H1 (cell line): ENCODE data around the gene SCYL3. TPM values are rescaled to one million over a fixed set of nuclear protein-coding genes. Genes with fewer than 3 reads are reported as not detected.

Experiments used
- CTCF ChIA-PET: fragments of 300-600 bp; sonication (Branson Sonifier 250); formaldehyde crosslinking; loops from one replicate; lab custom pipeline; 2021; ENCODE audit not compliant: partially characterized antibody; lab: Charles Lee
- POLR2A ChIA-PET: fragments of 300-600 bp; sonication (Branson Sonifier 250); formaldehyde crosslinking; loops from one replicate; lab custom pipeline; 2021; ENCODE audit warnings: inconsistent platforms; ENCODE audit not compliant: partially characterized antibody; lab: Charles Lee
- DNase-seq, 2 experiments: peaks; one replicate each; pipeline versions ENCODE4 v3.0.0 to v3.0.0-alpha.2; 2010 to 2022; ENCODE audit warnings: low spot score in 2 of 2, low read depth in 1 of 2, mixed read lengths in 1 of 2
- FAIRE-seq: peaks from 2 replicates; lab custom pipeline; 2011; peaks lifted over from hg19 to GRCh38; lab: Jason Lieb, UNC
- H2AFZ ChIP-seq: 2 replicates; pipeline ENCODE4 v1.8.1; 2012; ENCODE audit warnings: low read length, inconsistent platforms
- H2AK5ac ChIP-seq: 2 replicates; pipeline ENCODE4 v1.6.1; 2013; ENCODE audit warnings: low read depth, low read length
- H2BK120ac ChIP-seq: replicated peaks from 2 replicates; pipeline ENCODE3; 2013; ENCODE audit warnings: low read depth, low read length, inconsistent platforms
- H2BK12ac ChIP-seq: 2 replicates; pipeline ENCODE4 v1.6.1; 2013; ENCODE audit warnings: low read depth, low read length
- H2BK15ac ChIP-seq: 2 replicates; pipeline ENCODE4 v1.6.1; 2013; ENCODE audit warnings: low read length
- H2BK20ac ChIP-seq: 2 replicates; pipeline ENCODE4 v1.6.1; 2013; ENCODE audit warnings: low read length
- H2BK5ac ChIP-seq: 2 replicates; pipeline ENCODE4 v1.6.1; 2013; ENCODE audit warnings: low read depth, low read length
- H3K14ac ChIP-seq: 2 replicates; pipeline ENCODE4 v1.6.1; 2013; ENCODE audit warnings: inconsistent platforms; ENCODE audit not compliant: insufficient read length
- H3K18ac ChIP-seq: 2 replicates; pipeline ENCODE4 v1.6.1; 2013; ENCODE audit warnings: low read length; ENCODE audit errors: extremely low read depth
- H3K23ac ChIP-seq: 2 replicates; pipeline ENCODE4 v1.6.1; 2013; ENCODE audit warnings: inconsistent platforms; ENCODE audit not compliant: insufficient read length
- H3K23me2 ChIP-seq: 2 replicates; pipeline ENCODE4 v1.6.1; 2013; ENCODE audit warnings: low read depth, low read length
- H3K27ac ChIP-seq: 2 replicates; pipeline ENCODE4 v1.6.1; 2011; ENCODE audit warnings: low read depth, low read length, inconsistent platforms
- H3K27me3 ChIP-seq, 4 experiments: replicated peaks in 1 of 4; 1 replicate in 1 of 4; 2 replicates in 3 of 4; pipeline versions ENCODE4 v1.6.1 to v1.8.1; 2011 to 2013; ENCODE audit warnings: low read length in 3 of 4, mild to moderate bottlenecking in 3 of 4, inconsistent platforms in 2 of 4, mixed read lengths in 2 of 4, moderate library complexity in 1 of 4; ENCODE audit not compliant: control insufficient read depth in 3 of 4, insufficient read depth in 3 of 4; ENCODE audit errors: extremely low read depth in 1 of 4
- H3K36me3 ChIP-seq, 4 experiments: 2 replicates each; pipeline versions ENCODE4 v1.6.1 to v1.8.1; 2011 to 2013; ENCODE audit warnings: mild to moderate bottlenecking in 4 of 4, low read length in 3 of 4, moderate library complexity in 2 of 4, control low read depth in 1 of 4, inconsistent platforms in 1 of 4; ENCODE audit not compliant: insufficient read depth in 4 of 4, control insufficient read depth in 2 of 4
- H3K4ac ChIP-seq: replicated peaks from 2 replicates; pipeline ENCODE3; 2013; ENCODE audit warnings: low read length, low read depth, mixed read lengths, inconsistent platforms; ENCODE audit not compliant: insufficient read length
- H3K4me1 ChIP-seq, 4 experiments: replicated peaks in 1 of 4; 1 replicate in 1 of 4; 2 replicates in 3 of 4; pipeline versions ENCODE4 v1.6.1 to v1.8.1; 2011 to 2013; ENCODE audit warnings: low read length in 3 of 4, inconsistent platforms in 2 of 4, mixed read lengths in 1 of 4; ENCODE audit not compliant: insufficient read depth in 4 of 4, control insufficient read depth in 3 of 4
- H3K4me2 ChIP-seq, 2 experiments: 2 replicates each; pipeline versions ENCODE4 v1.6.1 to v1.8.1; 2011 to 2013; ENCODE audit warnings: low read depth in 2 of 2, low read length in 2 of 2, control low read depth in 1 of 2, inconsistent platforms in 1 of 2, mild to moderate bottlenecking in 1 of 2; ENCODE audit not compliant: insufficient read depth in 1 of 2
- H3K4me3 ChIP-seq, 4 experiments: fragments of 200-600, 300-600 bp in 1 of 4; sonication (generic), shearing (Covaris generic), sonication (Bioruptor Twin) in 1 of 4; 2 replicates each; pipeline versions ENCODE4 v1.5.1 to v1.8.1; 2011 to 2016; ENCODE audit warnings: low read length in 4 of 4, low read depth in 3 of 4, control low read depth in 2 of 4, inconsistent platforms in 2 of 4, mild to moderate bottlenecking in 2 of 4, mixed read lengths in 1 of 4, moderate library complexity in 1 of 4; ENCODE audit not compliant: insufficient read depth in 2 of 4; ENCODE audit errors: extremely low read depth in 1 of 4
- H3K56ac ChIP-seq: replicated peaks from 2 replicates; pipeline ENCODE3; 2013; ENCODE audit warnings: low read depth, mild to moderate bottlenecking, mixed read lengths, low read length, inconsistent platforms; ENCODE audit not compliant: insufficient read length
- H3K79me1 ChIP-seq: 2 replicates; pipeline ENCODE4 v1.6.1; 2013; ENCODE audit warnings: low read depth, low read length, control low read depth
- H3K79me2 ChIP-seq, 2 experiments: 2 replicates each; pipeline versions ENCODE4 v1.6.1 to v1.8.1; 2012 to 2013; ENCODE audit warnings: low read length in 2 of 2, mild to moderate bottlenecking in 2 of 2, inconsistent platforms in 1 of 2; ENCODE audit not compliant: insufficient read depth in 2 of 2, control insufficient read depth in 1 of 2
- H3K9ac ChIP-seq, 4 experiments: replicated peaks in 1 of 4; 1 replicate in 1 of 4; 2 replicates in 3 of 4; pipeline versions ENCODE4 v1.6.1 to v1.8.1; 2011 to 2013; ENCODE audit warnings: low read depth in 3 of 4, low read length in 3 of 4, control low read depth in 2 of 4, mild to moderate bottlenecking in 2 of 4, moderate library complexity in 2 of 4, inconsistent platforms in 1 of 4; ENCODE audit errors: extremely low read depth in 1 of 4
- H3K9me3 ChIP-seq, 2 experiments: 2 replicates each; pipeline versions ENCODE4 v1.6.1 to v1.8.1; 2012 to 2013; ENCODE audit warnings: mild to moderate bottlenecking in 2 of 2, moderate library complexity in 2 of 2, control low read depth in 1 of 2, inconsistent platforms in 1 of 2, low read depth in 1 of 2, low read length in 1 of 2, mixed read lengths in 1 of 2; ENCODE audit not compliant: insufficient read depth in 2 of 2
- H4K20me1 ChIP-seq, 2 experiments: replicated peaks in 1 of 2; 2 replicates each; pipeline versions ENCODE3 to v1.8.1; 2011 to 2013; ENCODE audit warnings: inconsistent platforms in 2 of 2, low read length in 2 of 2, mild to moderate bottlenecking in 1 of 2; ENCODE audit not compliant: insufficient read depth in 2 of 2, control insufficient read depth in 1 of 2
- H4K5ac ChIP-seq: 2 replicates; pipeline ENCODE4 v1.6.1; 2013; ENCODE audit warnings: low read length, low read depth, mixed read lengths, inconsistent platforms; ENCODE audit not compliant: insufficient read length
- H4K8ac ChIP-seq: 2 replicates; pipeline ENCODE4 v1.8.0; 2013; ENCODE audit warnings: mild to moderate bottlenecking, moderate library complexity, low read length, inconsistent platforms; ENCODE audit not compliant: insufficient read depth; ENCODE audit errors: extremely low read depth
- H4K91ac ChIP-seq: replicated peaks from 2 replicates; pipeline ENCODE3; 2013; ENCODE audit warnings: low read length, mixed read lengths, inconsistent platforms; ENCODE audit not compliant: insufficient read length
- ASH2L ChIP-seq: fragments of 200-600, 300-600 bp; sonication (generic); IDR thresholded peaks from one replicate; pipeline ENCODE4 v1.7.1; 2017; ENCODE audit warnings: low read length
- WGBS, 2 experiments: shearing (Covaris generic) in 1 of 2; methylation state at CpG; one replicate each; pipeline versions ENCODE4 v1.1.6 to v1.1.7; 2013 to 2015; ENCODE audit warnings: low lambda C conversion rate in 2 of 2, mixed read lengths in 2 of 2, inconsistent platforms in 1 of 2, low coverage in 1 of 2, missing lambda C conversion rate in 1 of 2; ENCODE audit not compliant: insufficient replicate concordance in 2 of 2, insufficient coverage in 1 of 2, insufficient read length in 1 of 2; ENCODE audit errors: extremely low coverage in 1 of 2, missing lambda C conversion rate in 1 of 2; 5-methylcytosine and 5-hydroxymethylcytosine counted together
- polyA plus RNA-seq, 7 experiments: library from polyadenylated mRNA; depleted of rRNA in 3 of 7; stranded (reverse) in 5 of 7; unstranded in 2 of 7; fragments of >200 nt in 5 of 7; fragments of 200-250 nt in 2 of 7; gene quantifications; 1 replicate in 5 of 7; 2 replicates in 1 of 7; 4 replicates in 1 of 7; pipeline versions ENCODE4 v1.2.1 to v1.2.3, GENCODE V29; 2011 to 2013; ENCODE audit warnings: missing spikeins in 2 of 7, mixed read lengths in 2 of 7
- total RNA-seq: library from RNA; stranded (reverse); fragmentation: NEBNext Ultra II Directional; extraction: Animal tissue kit (Norgen Biotek cat#: 25700); gene quantifications from 2 replicates; pipeline ENCODE4 v1.2.1, GENCODE V29; 2021

The SCYL3 gene
- total and polyA plus RNA-seq, 2 of the 8 experiments (the other 6 are each of a cell fraction or from before 2014, with no cell fraction given): 2.7 to 5.3 TPM

DNA sequence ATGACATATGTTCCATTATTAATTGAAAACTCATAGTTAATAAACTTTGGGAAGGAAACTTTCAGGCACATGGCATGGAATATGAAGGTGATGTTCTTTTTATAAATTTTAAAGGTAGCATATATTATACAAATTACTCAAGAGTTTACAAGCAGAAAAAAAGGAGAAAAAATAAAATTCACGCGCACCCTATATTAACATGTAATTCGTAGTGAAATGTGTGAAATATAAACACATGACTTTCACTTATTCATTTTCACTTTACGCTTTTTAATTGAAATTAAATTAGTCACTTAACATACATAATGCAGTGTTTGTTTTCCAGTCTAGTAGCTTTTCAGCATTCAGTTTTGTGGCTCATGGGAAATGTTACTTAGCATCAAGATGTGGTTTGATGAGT, 27.4 kb upstream of the SCYL3 start:
- Histone ChIP-seq H3K14ac (no peak overlapping the region), H3K79me1 (no peaks in the 10 kb centered on the region), H3K27me3 (no peaks in the 10 kb centered on the region), H2BK15ac (no peak overlapping the region), H3K56ac (no peak overlapping the region), H3K23ac (no peak overlapping the region), H2BK5ac (no peak overlapping the region), H3K4me3 (no peak overlapping the region), H2AFZ (no peak overlapping the region), H3K9ac (no peak overlapping the region), H3K9me3 (no peaks in the 10 kb centered on the region), H3K4me1 (no peaks in the 10 kb centered on the region), H3K79me2 (no peaks in the 10 kb centered on the region), H3K27ac (no peak overlapping the region), H4K20me1 (no peaks in the 10 kb centered on the region), H3K4me2 (no peak overlapping the region), H4K5ac (no peak overlapping the region), H4K91ac (no peak overlapping the region), H3K36me3 (no peaks in the 10 kb centered on the region), H2BK120ac (no peak overlapping the region), H2BK12ac (no peak overlapping the region), H2AK5ac (no peak overlapping the region), H2BK20ac (no peak overlapping the region), H4K8ac (no peak overlapping the region), H3K4ac (no peak overlapping the region), H3K23me2 (no peaks in the 10 kb centered on the region; the same call in 1 of the 2 replicates), H3K18ac (no peak overlapping the region)
- 85% methylated on average over 4 of the region's 4 CpGs; no CpG with 5 or more reads in 1 of the 2 experiments for WGBS, 2 experiments
- ChIA-PET POLR2A (interaction anchor here (0.7 kb wide), 1 partner anchor 19 kb away, joined by 4 read pairs; no protein-coding TSS in a partner anchor), CTCF (no interaction called here)
- DNase-seq: no peak
- no peak for FAIRE-seq
- no peak for TF ChIP-seq ASH2L
